ENCODE measurements around the gene MAP1LC3B2.

The MAP1LC3B2 gene

DNA sequence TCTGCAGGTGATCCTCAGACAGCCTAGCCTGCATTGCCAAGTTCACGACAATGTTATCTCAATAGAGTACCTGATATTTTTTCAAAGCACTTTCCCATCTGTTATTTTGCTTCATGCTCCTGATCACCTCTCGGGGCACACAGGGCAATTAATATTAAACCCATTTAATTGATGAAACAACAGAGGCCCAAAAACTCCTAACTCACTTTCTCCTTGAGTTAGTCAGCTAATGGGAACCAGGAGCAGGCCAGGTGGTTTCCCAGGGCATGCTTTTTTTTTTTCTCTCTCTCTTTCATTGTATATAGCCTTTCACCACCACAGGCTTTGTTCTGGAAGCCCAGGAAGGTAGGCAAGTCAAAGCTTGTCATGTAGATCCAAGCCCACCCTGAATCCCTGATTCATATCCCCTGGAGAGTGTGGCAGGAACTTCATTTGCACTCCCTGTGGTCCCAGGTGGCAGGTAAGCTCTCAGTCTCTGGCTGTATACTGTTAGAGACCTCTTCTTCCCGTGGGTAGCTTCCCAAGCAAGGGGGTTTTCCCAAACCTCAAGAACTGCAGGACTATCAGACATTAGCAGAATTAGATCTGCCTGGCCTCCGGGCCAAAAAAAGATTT lies 41.6 kb upstream of the MAP1LC3B2 start (continued):
- TF ChIP-seq, protein P1, sequence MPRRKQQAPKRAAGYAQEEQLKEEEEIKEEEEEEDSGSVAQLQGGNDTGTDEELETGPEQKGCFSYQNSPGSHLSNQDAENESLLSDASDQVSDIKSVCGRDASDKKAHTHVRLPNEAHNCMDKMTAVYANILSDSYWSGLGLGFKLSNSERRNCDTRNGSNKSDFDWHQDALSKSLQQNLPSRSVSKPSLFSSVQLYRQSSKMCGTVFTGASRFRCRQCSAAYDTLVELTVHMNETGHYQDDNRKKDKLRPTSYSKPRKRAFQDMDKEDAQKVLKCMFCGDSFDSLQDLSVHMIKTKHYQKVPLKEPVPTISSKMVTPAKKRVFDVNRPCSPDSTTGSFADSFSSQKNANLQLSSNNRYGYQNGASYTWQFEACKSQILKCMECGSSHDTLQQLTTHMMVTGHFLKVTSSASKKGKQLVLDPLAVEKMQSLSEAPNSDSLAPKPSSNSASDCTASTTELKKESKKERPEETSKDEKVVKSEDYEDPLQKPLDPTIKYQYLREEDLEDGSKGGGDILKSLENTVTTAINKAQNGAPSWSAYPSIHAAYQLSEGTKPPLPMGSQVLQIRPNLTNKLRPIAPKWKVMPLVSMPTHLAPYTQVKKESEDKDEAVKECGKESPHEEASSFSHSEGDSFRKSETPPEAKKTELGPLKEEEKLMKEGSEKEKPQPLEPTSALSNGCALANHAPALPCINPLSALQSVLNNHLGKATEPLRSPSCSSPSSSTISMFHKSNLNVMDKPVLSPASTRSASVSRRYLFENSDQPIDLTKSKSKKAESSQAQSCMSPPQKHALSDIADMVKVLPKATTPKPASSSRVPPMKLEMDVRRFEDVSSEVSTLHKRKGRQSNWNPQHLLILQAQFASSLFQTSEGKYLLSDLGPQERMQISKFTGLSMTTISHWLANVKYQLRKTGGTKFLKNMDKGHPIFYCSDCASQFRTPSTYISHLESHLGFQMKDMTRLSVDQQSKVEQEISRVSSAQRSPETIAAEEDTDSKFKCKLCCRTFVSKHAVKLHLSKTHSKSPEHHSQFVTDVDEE (CRISPR knock-in tag; IDR thresholded peaks at IDR 0.05) = no peak
- TF ChIP-seq ARNTL (CRISPR knock-in tag; IDR thresholded peaks at IDR 0.05; ENCODE audit: borderline replicate concordance, low read depth) (no peak), CSDC2 (CRISPR knock-in tag; IDR thresholded peaks at IDR 0.05) (no peak)

DNA sequence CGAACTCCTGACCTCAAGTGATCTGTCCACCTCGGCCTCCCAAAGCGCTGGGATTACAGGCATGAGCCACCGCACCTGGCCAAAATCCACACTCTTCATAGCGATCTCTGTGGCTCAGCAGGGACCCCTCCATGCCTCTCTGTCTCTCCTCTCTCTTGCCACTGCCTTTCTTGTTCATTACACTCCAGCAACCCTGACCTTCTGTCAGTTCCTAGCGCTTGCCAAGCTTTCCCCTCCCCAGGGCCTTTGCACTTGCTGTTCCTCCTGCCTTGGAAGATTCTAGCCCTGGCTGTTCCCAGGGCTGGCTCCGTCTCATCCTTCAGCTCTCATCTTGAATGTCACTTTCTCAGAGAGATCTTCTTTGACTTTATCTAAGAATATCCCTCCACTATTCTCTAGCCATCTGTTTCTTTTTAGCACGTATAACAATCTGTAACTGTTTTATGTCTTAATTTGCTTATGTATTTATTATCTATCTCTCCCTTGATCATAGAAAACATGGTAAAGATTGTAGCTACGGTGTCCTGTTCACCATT lies 38.9 kb upstream of the MAP1LC3B2 start:
- TF ChIP-seq CSDC2 (CRISPR knock-in tag; IDR thresholded peaks at IDR 0.05) (no peak), ARNTL (CRISPR knock-in tag; IDR thresholded peaks at IDR 0.05; ENCODE audit: borderline replicate concordance, low read depth) (no peak), TCF4 (CRISPR knock-in tag; IDR thresholded peaks at IDR 0.05; ENCODE audit: borderline replicate concordance) (peak; percentile 74; the same call in 1 of the 2 replicates)
- ATAC-seq = no peak; the same call in 2 of the 3 replicates

DNA sequence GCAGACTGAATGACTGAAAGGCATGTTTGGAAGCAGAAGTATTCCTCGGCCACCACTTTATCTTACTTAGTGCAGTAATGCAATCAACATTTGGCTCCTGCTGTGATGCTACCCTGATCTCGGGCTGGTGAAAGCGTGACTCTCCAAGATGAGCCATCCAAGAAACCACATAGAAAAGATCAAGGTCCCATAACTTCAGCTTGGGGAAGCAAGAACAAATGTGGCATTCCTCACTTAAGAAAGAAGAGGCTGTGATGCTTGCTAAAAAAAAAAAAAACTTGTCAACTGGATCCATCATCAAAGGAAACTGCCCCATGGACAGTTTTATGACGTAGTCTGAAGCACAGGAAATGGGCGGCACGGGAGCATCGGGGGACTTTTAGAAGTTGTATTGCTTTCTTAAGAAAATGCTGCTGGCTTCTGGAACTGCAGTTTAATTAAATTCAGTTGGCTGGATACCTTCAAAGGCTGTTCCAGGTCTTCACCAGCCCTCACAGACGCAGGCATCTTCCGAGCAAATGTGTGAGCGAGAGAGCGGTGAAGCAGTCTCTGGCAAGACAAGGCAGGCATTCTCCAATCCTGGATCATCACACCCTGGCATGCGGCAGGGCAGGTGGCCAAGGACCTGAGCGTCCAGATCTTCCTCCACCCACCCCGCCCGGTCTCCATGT lies 38.2 kb upstream of the MAP1LC3B2 start:
- peak; percentile 21 for ATAC-seq
- TF ChIP-seq TCF4 (CRISPR knock-in tag; IDR thresholded peaks at IDR 0.05; ENCODE audit: borderline replicate concordance) (0 out of 2 replicates have a peak, but pooled peaks have one; percentile 44), RARB (CRISPR knock-in tag; IDR thresholded peaks at IDR 0.05) (no peak), ISL1 (CRISPR knock-in tag; IDR thresholded peaks at IDR 0.05) (peak; percentile 22; the same call in 1 of the 2 replicates)
- TF ChIP-seq, protein P2, sequence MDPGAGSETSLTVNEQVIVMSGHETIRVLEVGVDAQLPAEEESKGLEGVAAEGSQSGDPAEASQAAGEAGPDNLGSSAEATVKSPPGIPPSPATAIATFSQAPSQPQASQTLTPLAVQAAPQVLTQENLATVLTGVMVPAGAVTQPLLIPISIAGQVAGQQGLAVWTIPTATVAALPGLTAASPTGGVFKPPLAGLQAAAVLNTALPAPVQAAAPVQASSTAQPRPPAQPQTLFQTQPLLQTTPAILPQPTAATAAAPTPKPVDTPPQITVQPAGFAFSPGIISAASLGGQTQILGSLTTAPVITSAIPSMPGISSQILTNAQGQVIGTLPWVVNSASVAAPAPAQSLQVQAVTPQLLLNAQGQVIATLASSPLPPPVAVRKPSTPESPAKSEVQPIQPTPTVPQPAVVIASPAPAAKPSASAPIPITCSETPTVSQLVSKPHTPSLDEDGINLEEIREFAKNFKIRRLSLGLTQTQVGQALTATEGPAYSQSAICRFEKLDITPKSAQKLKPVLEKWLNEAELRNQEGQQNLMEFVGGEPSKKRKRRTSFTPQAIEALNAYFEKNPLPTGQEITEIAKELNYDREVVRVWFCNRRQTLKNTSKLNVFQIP (CRISPR knock-in tag; IDR thresholded peaks at IDR 0.05; ENCODE audit: borderline replicate concordance, low read depth) = no peak

DNA sequence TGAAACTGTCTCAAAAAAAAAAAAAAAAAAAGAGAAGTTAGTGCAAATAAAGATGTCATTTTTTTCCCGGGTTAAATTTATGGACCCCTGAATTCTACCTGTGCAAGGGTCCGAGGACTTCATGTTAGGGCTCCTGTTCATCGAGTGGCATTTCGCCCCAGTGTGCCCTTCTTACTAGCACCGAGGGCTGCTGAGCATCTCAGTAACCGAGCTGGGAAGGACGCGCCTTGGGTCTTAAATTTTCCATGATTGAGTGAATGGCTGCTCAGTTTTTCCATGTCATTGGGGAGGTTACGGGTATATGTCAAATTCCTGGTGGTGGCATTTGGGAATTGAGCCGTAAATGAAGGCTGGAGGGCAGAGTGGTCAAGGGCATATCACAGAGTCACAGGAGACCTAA lies 34.9 kb upstream of the MAP1LC3B2 start:
- ATAC-seq = no peak
- TF ChIP-seq ARNTL (CRISPR knock-in tag; IDR thresholded peaks at IDR 0.05; ENCODE audit: borderline replicate concordance, low read depth) (no peak), ESRRG (CRISPR knock-in tag; IDR thresholded peaks at IDR 0.05) (no peak), PPARA (CRISPR knock-in tag; IDR thresholded peaks at IDR 0.05; ENCODE audit: borderline replicate concordance) (no peak), ZNF8 (CRISPR knock-in tag; IDR thresholded peaks at IDR 0.05) (no peak), ZC3H10 (CRISPR knock-in tag; IDR thresholded peaks at IDR 0.05) (no peak)
- TF ChIP-seq, protein P3, sequence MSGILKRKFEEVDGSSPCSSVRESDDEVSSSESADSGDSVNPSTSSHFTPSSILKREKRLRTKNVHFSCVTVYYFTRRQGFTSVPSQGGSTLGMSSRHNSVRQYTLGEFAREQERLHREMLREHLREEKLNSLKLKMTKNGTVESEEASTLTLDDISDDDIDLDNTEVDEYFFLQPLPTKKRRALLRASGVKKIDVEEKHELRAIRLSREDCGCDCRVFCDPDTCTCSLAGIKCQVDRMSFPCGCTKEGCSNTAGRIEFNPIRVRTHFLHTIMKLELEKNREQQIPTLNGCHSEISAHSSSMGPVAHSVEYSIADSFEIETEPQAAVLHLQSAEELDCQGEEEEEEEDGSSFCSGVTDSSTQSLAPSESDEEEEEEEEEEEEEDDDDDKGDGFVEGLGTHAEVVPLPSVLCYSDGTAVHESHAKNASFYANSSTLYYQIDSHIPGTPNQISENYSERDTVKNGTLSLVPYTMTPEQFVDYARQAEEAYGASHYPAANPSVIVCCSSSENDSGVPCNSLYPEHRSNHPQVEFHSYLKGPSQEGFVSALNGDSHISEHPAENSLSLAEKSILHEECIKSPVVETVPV (CRISPR knock-in tag; IDR thresholded peaks at IDR 0.05) = no peak

DNA sequence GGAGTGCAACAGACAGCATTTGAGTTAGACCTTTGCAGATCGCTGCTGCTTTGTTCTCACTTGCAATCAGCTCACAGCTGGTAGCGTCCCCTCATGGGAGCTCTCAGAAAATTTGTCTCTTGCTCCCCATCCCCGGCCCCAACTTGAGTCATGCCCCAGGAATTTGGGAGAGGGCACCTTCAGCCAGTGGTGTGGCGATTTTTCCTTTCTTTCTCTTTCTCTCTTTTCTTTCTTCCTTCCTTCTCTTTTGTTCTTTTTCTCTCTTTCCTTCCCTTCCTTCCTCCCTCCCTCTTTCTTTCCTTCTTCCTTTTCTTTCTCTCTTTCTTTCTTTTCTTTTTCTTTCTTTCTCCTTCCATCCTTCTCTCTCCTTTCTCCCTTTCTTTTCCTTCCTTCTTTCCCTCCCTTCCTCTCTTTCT lies 34.2 kb upstream of the MAP1LC3B2 start:
- TF ChIP-seq, protein P4, sequence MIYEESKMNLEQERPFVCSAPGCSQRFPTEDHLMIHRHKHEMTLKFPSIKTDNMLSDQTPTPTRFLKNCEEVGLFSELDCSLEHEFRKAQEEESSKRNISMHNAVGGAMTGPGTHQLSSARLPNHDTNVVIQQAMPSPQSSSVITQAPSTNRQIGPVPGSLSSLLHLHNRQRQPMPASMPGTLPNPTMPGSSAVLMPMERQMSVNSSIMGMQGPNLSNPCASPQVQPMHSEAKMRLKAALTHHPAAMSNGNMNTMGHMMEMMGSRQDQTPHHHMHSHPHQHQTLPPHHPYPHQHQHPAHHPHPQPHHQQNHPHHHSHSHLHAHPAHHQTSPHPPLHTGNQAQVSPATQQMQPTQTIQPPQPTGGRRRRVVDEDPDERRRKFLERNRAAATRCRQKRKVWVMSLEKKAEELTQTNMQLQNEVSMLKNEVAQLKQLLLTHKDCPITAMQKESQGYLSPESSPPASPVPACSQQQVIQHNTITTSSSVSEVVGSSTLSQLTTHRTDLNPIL (CRISPR knock-in tag; IDR thresholded peaks at IDR 0.05; ENCODE audit: low read depth) = no peak
- TF ChIP-seq ISL1 (CRISPR knock-in tag; IDR thresholded peaks at IDR 0.05) = no peak
- ATAC-seq = peak; percentile 50

DNA sequence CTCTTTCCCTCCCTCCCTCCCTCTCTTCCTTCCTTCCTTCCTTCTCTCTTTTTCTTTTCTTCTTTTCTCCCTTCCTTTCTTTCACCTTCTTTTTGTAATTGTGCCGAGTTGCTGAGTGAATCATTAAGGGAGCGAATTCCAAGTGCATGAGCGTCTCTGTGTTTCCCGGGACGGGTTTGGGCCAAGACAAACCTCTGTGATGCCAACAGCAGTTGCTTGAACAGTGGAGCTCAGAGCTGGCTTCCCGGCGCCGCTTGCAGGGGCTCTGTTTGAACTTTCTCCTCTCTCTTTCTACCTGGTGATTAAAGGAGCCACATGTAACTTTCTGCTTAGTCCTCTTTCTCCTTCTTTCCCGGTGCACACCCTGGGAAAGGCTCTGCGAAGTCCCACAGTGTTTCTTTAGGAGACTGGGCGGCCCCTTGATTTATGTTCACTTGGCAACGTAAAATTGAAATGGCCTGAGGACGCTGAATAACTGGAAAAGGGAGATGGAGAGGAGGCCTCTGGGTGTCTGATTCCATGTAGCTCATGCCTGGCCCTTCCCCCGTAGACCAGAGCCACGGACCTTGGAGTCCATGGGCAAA lies 33.7 kb upstream of the MAP1LC3B2 start:
- TF ChIP-seq OSR1 (CRISPR knock-in tag; IDR thresholded peaks at IDR 0.05) (no peak), ESRRG (CRISPR knock-in tag; IDR thresholded peaks at IDR 0.05) (no peak), ZFP3 (CRISPR knock-in tag; IDR thresholded peaks at IDR 0.05) (no peak), ZNF70 (CRISPR knock-in tag; IDR thresholded peaks at IDR 0.05) (no peak), PPARA (CRISPR knock-in tag; IDR thresholded peaks at IDR 0.05; ENCODE audit: borderline replicate concordance) (no peak), ZNF565 (CRISPR knock-in tag; conservative IDR thresholded peaks at IDR 0.05; ENCODE audit: low read depth) (no peak), TCF4 (CRISPR knock-in tag; IDR thresholded peaks at IDR 0.05; ENCODE audit: borderline replicate concordance) (no peak), GLIS3 (CRISPR knock-in tag; IDR thresholded peaks at IDR 0.05) (no peak)
- TF ChIP-seq, protein P3 (CRISPR knock-in tag; IDR thresholded peaks at IDR 0.05) = no peak
- TF ChIP-seq, protein P1 (CRISPR knock-in tag; IDR thresholded peaks at IDR 0.05) = no peak
- ATAC-seq = peak; percentile 91
